Neural progenitor cell (in vitro differentiated cells): ENCODE data around the gene PSMD8. TPM values are rescaled to one million over a fixed set of nuclear protein-coding genes. Genes with fewer than 3 reads are reported as not detected.

Experiments
- DNase-seq: peaks from one replicate; pipeline ENCODE4 v3.0.0-alpha.2; 2016; ENCODE audit warnings: low spot score
- H2AFZ ChIP-seq: fragments of 200-600 bp; sonication (generic); replicated peaks from 2 replicates; pipeline ENCODE4 v1.6.1; 2016; ENCODE audit warnings: antibody characterized with exemption
- H3F3A ChIP-seq: fragments of 200-600 bp; sonication (generic); 2 replicates; pipeline ENCODE4 v1.6.1; 2016; ENCODE audit warnings: antibody characterized with exemption, low read depth
- H3K27ac ChIP-seq: fragments of 200-600 bp; sonication (generic); 2 replicates; pipeline ENCODE4 v1.5.1; 2016; ENCODE audit warnings: mild to moderate bottlenecking
- H3K27me3 ChIP-seq: fragments of 200-600 bp; sonication (generic); 2 replicates; pipeline ENCODE4 v1.6.1; 2016; ENCODE audit warnings: mild to moderate bottlenecking, moderate library complexity
- H3K36me3 ChIP-seq: fragments of 200-600 bp; sonication (generic); 2 replicates; pipeline ENCODE4 v1.5.1; 2016
- H3K4me1 ChIP-seq: fragments of 200-600 bp; sonication (generic); 2 replicates; pipeline ENCODE4 v1.6.1; 2016; ENCODE audit warnings: mixed run types
- H3K4me2 ChIP-seq: fragments of 200-600 bp; sonication (generic); 2 replicates; pipeline ENCODE4 v1.6.1; 2016
- H3K4me3 ChIP-seq: fragments of 200-600 bp; sonication (generic); 2 replicates; pipeline ENCODE4 v1.5.1; 2016
- H3K79me2 ChIP-seq: fragments of 200-600 bp; sonication (generic); 2 replicates; pipeline ENCODE4 v1.6.1; 2016; ENCODE audit warnings: low read depth
- H3K9ac ChIP-seq: fragments of 200-600 bp; sonication (generic); 2 replicates; pipeline ENCODE4 v1.6.1; 2016
- H3K9me3 ChIP-seq: fragments of 200-600 bp; sonication (generic); 2 replicates; pipeline ENCODE4 v1.5.1; 2016; ENCODE audit warnings: low read depth
- H4K20me1 ChIP-seq: fragments of 200-600 bp; sonication (generic); 2 replicates; pipeline ENCODE4 v1.6.1; 2016; ENCODE audit warnings: low read depth
- H3K27ac Mint-ChIP-seq: 3 replicates; pipeline ENCODE4 v1.8.0; 2021; ENCODE audit warnings: mixed read lengths
- H3K27me3 Mint-ChIP-seq: 2 replicates; pipeline ENCODE4 v1.8.0; 2022; ENCODE audit warnings: low read depth, mild to moderate bottlenecking, inconsistent platforms, moderate library complexity, mixed read lengths; ENCODE audit not compliant: insufficient read depth
- H3K36me3 Mint-ChIP-seq: 3 replicates; pipeline ENCODE4 v1.8.0; 2021; ENCODE audit warnings: mixed read lengths
- H3K4me1 Mint-ChIP-seq: 3 replicates; pipeline ENCODE4 v1.8.0; 2021; ENCODE audit warnings: mixed read lengths
- H3K4me3 Mint-ChIP-seq: 3 replicates; pipeline ENCODE4 v1.8.0; 2021; ENCODE audit warnings: mild to moderate bottlenecking, moderate library complexity, mixed read lengths
- H3K9me3 Mint-ChIP-seq: 3 replicates; pipeline ENCODE4 v1.8.0; 2020; ENCODE audit warnings: mixed read lengths
- CTCF ChIP-seq: fragments of 200-600 bp; sonication (generic); IDR thresholded peaks from 2 replicates; pipeline ENCODE4 v1.5.1; 2017; ENCODE audit warnings: antibody characterized with exemption, mild to moderate bottlenecking
- EZH2 ChIP-seq: fragments of 200-600 bp; sonication (generic); IDR thresholded peaks from 2 replicates; pipeline ENCODE4 v1.6.1; 2017; ENCODE audit warnings: antibody characterized with exemption, mild to moderate bottlenecking, moderate library complexity
- EZH2phosphoT487 ChIP-seq: fragments of 200-600 bp; sonication (generic); IDR thresholded peaks from 2 replicates; pipeline ENCODE4 v1.6.1; 2017; ENCODE audit warnings: antibody characterized with exemption
- total RNA-seq: library from RNA; depleted of rRNA; stranded (reverse); fragments of >200 nt; gene quantifications from 2 replicates; pipeline ENCODE4 v1.2.3, GENCODE V29; 2015; ENCODE audit warnings: low replicate concordance

PSMD8 gene
- total RNA-seq, 1 donor from 2014 or later: 119 TPM

DNA sequence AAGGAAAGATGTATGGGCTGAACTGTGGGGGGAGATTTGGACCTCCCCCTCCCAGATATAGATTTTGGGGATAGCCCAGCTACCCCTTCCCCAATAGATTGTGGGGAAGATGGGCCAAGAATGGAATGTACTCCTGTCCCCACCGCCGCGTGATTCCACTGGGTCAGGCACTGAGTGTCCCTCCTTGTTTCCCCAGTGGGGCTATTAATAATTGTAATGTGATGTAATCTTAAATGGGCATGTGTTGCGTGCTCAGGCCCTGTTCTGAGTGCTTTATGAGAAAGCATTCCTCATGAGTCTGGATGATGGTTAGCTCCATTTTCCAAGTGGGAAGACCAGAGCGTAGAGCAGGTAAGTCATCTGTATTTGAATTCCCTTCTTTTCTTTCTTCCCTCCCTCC is 1.4 kb downstream of the PSMD8 start:
- H3K4me2 ChIP-seq: peak overlapping the region; percentile 99
- H3K4me1 ChIP-seq: peaks cover 11% of the 10 kb centered on the region
- Mint-ChIP-seq H3K36me3 (peaks cover 8% of the 10 kb centered on the region), H3K4me3 (peak overlapping the region; percentile 96), H3K27me3 (peaks cover 8% of the 10 kb centered on the region), H3K27ac (no peak overlapping the region), H3K4me1 (peaks cover 22% of the 10 kb centered on the region), H3K9me3 (no peaks in the 10 kb centered on the region)
- H4K20me1 ChIP-seq: peaks cover 20% of the 10 kb centered on the region
- H3K27me3 ChIP-seq: peaks cover 10% of the 10 kb centered on the region
- peak overlapping the region; percentile 94 for H3K9ac ChIP-seq
- H3F3A ChIP-seq: peaks cover 7% of the 10 kb centered on the region
- H3K36me3 ChIP-seq: no peaks in the 10 kb centered on the region
- H3K4me3 ChIP-seq: peak overlapping the region; percentile 98
- H2AFZ ChIP-seq: no peak overlapping the region
- peak; percentile 1 for DNase-seq
- H3K9me3 ChIP-seq: no peaks in the 10 kb centered on the region
- H3K27ac ChIP-seq: no peak overlapping the region
- TF ChIP-seq EZH2 (no peak), CTCF (no peak), EZH2phosphoT487 (no peak)
- H3K79me2 ChIP-seq: peaks cover 32% of the 10 kb centered on the region

DNA sequence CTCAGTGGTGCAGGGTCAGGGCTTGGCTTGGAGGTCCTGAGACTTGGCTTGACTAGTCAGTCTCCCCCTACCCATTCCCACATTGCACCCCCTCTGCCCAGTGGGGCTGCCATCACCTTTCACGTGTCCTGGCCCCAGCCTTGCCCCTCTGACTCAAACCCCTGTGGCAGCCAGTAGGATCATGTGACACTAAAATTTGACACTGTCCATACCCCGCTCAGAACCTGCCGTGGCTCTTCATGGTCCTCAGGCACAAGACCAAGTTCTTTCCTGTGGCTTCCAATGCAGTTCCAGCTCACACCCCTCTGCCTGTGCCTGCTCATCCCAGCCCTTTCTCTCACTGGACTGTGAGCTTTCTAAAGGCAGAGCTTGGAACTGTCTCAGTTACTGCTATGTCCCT is 2.2 kb downstream of the PSMD8 start:
- TF ChIP-seq CTCF (no peak), EZH2phosphoT487 (no peak), EZH2 (no peak)
- peaks cover 20% of the 10 kb centered on the region for H4K20me1 ChIP-seq
- H3K9me3 ChIP-seq: no peaks in the 10 kb centered on the region
- H3K27ac ChIP-seq: no peak overlapping the region
- no peak overlapping the region for H3K4me2 ChIP-seq
- Mint-ChIP-seq H3K36me3 (peaks cover 9% of the 10 kb centered on the region), H3K9me3 (no peaks in the 10 kb centered on the region), H3K27me3 (peaks cover 10% of the 10 kb centered on the region), H3K4me3 (peak overlapping the region; percentile 96), H3K4me1 (peaks cover 22% of the 10 kb centered on the region), H3K27ac (no peak overlapping the region)
- no peak overlapping the region for H3K9ac ChIP-seq
- H3K27me3 ChIP-seq: peaks cover 9% of the 10 kb centered on the region
- H3K4me3 ChIP-seq: no peak overlapping the region
- H3K36me3 ChIP-seq: no peaks in the 10 kb centered on the region
- H3F3A ChIP-seq: peaks cover 7% of the 10 kb centered on the region
- DNase-seq: no peak
- peaks cover 11% of the 10 kb centered on the region for H3K4me1 ChIP-seq
- peaks cover 32% of the 10 kb centered on the region for H3K79me2 ChIP-seq
- H2AFZ ChIP-seq: no peak overlapping the region

GRCh38 chr19:38377052-38377451 is 2.7 kb downstream of the PSMD8 start:
- TF ChIP-seq EZH2: no peak
- TF ChIP-seq EZH2phosphoT487: no peak
- no peak for TF ChIP-seq CTCF
- H3K4me1 ChIP-seq: peaks cover 11% of the 10 kb centered on the region
- Mint-ChIP-seq H3K27me3 (peaks cover 10% of the 10 kb centered on the region), H3K4me1 (peaks cover 22% of the 10 kb centered on the region), H3K27ac (no peak overlapping the region), H3K4me3 (peak overlapping the region; percentile 96), H3K36me3 (peaks cover 13% of the 10 kb centered on the region), H3K9me3 (no peaks in the 10 kb centered on the region)
- H4K20me1 ChIP-seq: peaks cover 20% of the 10 kb centered on the region
- no peak overlapping the region for H3K9ac ChIP-seq
- no peak overlapping the region for H3K27ac ChIP-seq
- H3K36me3 ChIP-seq: no peaks in the 10 kb centered on the region
- H3K4me3 ChIP-seq: no peak overlapping the region
- H2AFZ ChIP-seq: no peak overlapping the region
- no peak overlapping the region for H3K4me2 ChIP-seq
- peaks cover 32% of the 10 kb centered on the region for H3K79me2 ChIP-seq
- no peak for DNase-seq
- peaks cover 7% of the 10 kb centered on the region for H3F3A ChIP-seq
- H3K9me3 ChIP-seq: no peaks in the 10 kb centered on the region
- peaks cover 4% of the 10 kb centered on the region for H3K27me3 ChIP-seq
